K562 (cell line): Measurements from ENCODE around the gene GTF3C6. TPM values are rescaled to one million over a fixed set of nuclear protein-coding genes. Genes with fewer than 3 reads are reported as not detected.
A peak's percentile ranks its signal among the peaks of the same experiment; 100 is the strongest.

Source experiments
- ETS2 ChIP-seq: IDR thresholded peaks from 2 replicates; pipeline ENCODE4 v1.6.1; 2016; ENCODE audit warnings: borderline replicate concordance, missing genetic modification characterization, mild to moderate bottlenecking, moderate library complexity, missing compliant biosample characterization; ENCODE audit not compliant: poor library complexity, severe bottlenecking
- FOXJ2 ChIP-seq: fragments of 200-800 bp; sonication (Bioruptor generic); IDR thresholded peaks from 2 replicates; pipeline ENCODE4 v1.6.1; 2016; ENCODE audit warnings: missing genetic modification characterization, missing compliant biosample characterization
- MAZ ChIP-seq, 2 experiments: fragments of 450-650 bp in 1 of 2; sonication (generic) in 1 of 2; formaldehyde crosslinking; IDR thresholded peaks in 1 of 2; conservative IDR thresholded peaks in 1 of 2; 2 replicates each; pipeline versions ENCODE4 v1.4.0 to v1.5.0; 2020; ENCODE audit warnings: mild to moderate bottlenecking in 1 of 2, missing genetic modification reagents in 1 of 2
- MECOM ChIP-seq: fragments of 250-450 bp; sonication (Bioruptor Pico); IDR thresholded peaks from 2 replicates; pipeline ENCODE4 v1.8.0; 2022; ENCODE audit warnings: inconsistent platforms
- MEF2D ChIP-seq: conservative IDR thresholded peaks from 2 replicates; pipeline ENCODE4 v1.6.1; 2016; ENCODE audit warnings: low read depth, missing genetic modification characterization, missing compliant biosample characterization
- NCOA2 ChIP-seq, 2 experiments: fragments of 450-650 bp; IDR thresholded peaks; 2 replicates each; pipeline ENCODE4 v1.6.1; 2018; ENCODE audit warnings: mild to moderate bottlenecking in 2 of 2, moderate library complexity in 1 of 2; ENCODE audit not compliant: partially characterized antibody in 2 of 2
- NR1H2 ChIP-seq: sonication (generic); formaldehyde crosslinking; IDR thresholded peaks from 2 replicates; pipeline ENCODE4 v1.4.0; 2020; ENCODE audit warnings: mild to moderate bottlenecking, missing genetic modification reagents
- NR4A1 ChIP-seq, 2 experiments: fragments of 250-450 bp in 1 of 2; fragments of 450-650 bp in 1 of 2; sonication (Bioruptor Pico) in 1 of 2; IDR thresholded peaks; 2 replicates each; pipeline versions ENCODE4 v1.4.0 to v1.6.1; 2016 to 2020; ENCODE audit warnings: mild to moderate bottlenecking in 2 of 2, missing compliant biosample characterization in 1 of 2, missing genetic modification characterization in 1 of 2, moderate library complexity in 1 of 2
- POLR2B ChIP-seq: fragments of 450-650 bp; IDR thresholded peaks from 2 replicates; pipeline ENCODE4 v1.6.1; 2018; ENCODE audit warnings: low read depth; ENCODE audit not compliant: partially characterized antibody
- SP2 ChIP-seq: IDR thresholded peaks from 2 replicates; pipeline ENCODE4 v1.6.1; 2011; ENCODE audit warnings: mild to moderate bottlenecking, low read depth, low read length, moderate library complexity; ENCODE audit not compliant: poor library complexity, severe bottlenecking; ENCODE audit errors: extremely low read depth
- ZNF24 ChIP-seq: fragments of 450-650 bp; IDR thresholded peaks from 2 replicates; pipeline ENCODE4 v1.6.1; 2016
- polyA plus RNA-seq, 8 experiments: library from polyadenylated mRNA; depleted of rRNA in 4 of 8; stranded (reverse) in 5 of 8; unstranded in 3 of 8; fragments of >200 nt; fragmentation: Nextera tagmentation in 2 of 8; fragmentation: Illumina TruSeq in 1 of 8; extraction: Ambion mirVana in 2 of 8; extraction: Trizol in 1 of 8; gene quantifications; 2 replicates each; pipeline versions ENCODE4 v1.2.1 to v1.2.3, GENCODE V29; 2011 to 2014; ENCODE audit warnings: inconsistent platforms in 1 of 8, missing spikeins in 1 of 8
- total RNA-seq, 7 experiments: library from RNA; depleted of rRNA in 6 of 7; stranded (reverse); fragments of >200 nt in 6 of 7; fragmentation: Illumina TruSeq in 2 of 7; extraction: Trizol in 2 of 7; gene quantifications; 2 replicates each; pipeline versions ENCODE4 v1.2.1 to v1.2.3, GENCODE V29; 2011 to 2021; ENCODE audit warnings: low replicate concordance in 1 of 7
- TF ChIP-seq, protein P1 (sequence below): fragments of 250-450 bp; sonication (Bioruptor Pico); IDR thresholded peaks from 2 replicates; pipeline ENCODE4 v1.5.0; 2020; ENCODE audit warnings: mild to moderate bottlenecking
- TF ChIP-seq, protein P2 (sequence below), 2 experiments: IDR thresholded peaks; 2 replicates each; pipeline ENCODE4 v1.6.1; 2011; ENCODE audit warnings: borderline replicate concordance in 1 of 2, control low read depth in 1 of 2, low read depth in 1 of 2, low read length in 1 of 2, mild to moderate bottlenecking in 1 of 2, mixed read lengths in 1 of 2, moderate library complexity in 1 of 2; ENCODE audit not compliant: insufficient read depth in 1 of 2, insufficient read length in 1 of 2, poor library complexity in 1 of 2, severe bottlenecking in 1 of 2; ENCODE audit errors: extremely low read depth in 1 of 2
- TF ChIP-seq, protein P3 (sequence below): fragments of 250-450 bp; sonication (Bioruptor Pico); IDR thresholded peaks from 2 replicates; pipeline ENCODE4 v1.8.0; 2021; ENCODE audit warnings: borderline replicate concordance, mild to moderate bottlenecking, moderate library complexity; ENCODE audit not compliant: poor library complexity, severe bottlenecking
- TF ChIP-seq, protein P4 (sequence below): fragments of 250-450 bp; sonication (Bioruptor Pico); IDR thresholded peaks from 2 replicates; pipeline ENCODE4 v1.9.0; 2021; ENCODE audit warnings: mild to moderate bottlenecking, inconsistent platforms
- TF ChIP-seq, protein P5 (sequence below): fragments of 450-650 bp; IDR thresholded peaks from 2 replicates; pipeline ENCODE4 v1.6.1; 2016; ENCODE audit warnings: mild to moderate bottlenecking

Gene GTF3C6
- total and polyA plus RNA-seq, 9 of the 15 experiments (the other 6 are each of a cell fraction or from before 2014, with no cell fraction given): 37.6 to 140 (median 111) TPM

DNA sequence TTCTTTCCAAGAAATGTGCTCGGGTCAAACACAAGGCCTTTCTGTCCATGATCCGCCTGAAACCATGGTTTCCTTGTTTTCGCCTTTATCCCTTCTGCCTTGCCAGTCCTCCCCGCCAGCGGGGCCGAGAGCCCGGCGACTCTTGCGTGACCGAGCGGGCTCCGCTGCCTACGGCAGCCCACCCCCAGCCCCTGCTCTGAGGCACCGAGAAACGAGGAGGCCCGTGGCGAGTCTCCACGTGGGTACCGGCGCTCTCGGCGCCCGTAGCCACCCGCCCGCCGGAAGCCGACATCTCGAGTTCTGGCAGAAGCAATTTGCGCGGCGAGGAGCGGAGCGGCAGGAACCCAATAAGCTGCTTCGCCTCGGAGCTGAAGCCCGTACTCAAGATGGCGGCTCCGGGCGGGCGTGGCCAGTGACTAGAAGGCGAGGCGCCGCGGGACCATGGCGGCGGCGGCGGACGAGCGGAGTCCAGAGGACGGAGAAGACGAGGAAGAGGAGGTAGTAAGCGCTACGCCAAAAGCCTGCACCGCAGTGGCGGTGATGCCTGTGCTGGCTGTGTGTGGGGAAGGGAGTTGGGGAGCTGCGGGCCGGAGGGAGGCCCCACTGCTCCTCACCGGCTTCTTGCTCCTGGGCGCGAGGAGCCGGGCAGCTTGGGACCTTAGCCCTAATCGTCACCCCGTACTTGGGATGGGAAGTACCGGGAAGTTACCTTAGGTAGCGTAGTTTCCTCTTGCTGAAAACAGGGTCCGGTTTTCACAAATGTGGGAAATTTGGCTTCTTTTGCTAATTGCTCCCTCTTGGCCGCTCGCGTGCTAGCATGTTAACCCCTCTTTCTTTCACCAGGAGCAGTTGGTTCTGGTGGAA lies at the start of gene GTF3C6 (continued):
- TF ChIP-seq, protein P1, sequence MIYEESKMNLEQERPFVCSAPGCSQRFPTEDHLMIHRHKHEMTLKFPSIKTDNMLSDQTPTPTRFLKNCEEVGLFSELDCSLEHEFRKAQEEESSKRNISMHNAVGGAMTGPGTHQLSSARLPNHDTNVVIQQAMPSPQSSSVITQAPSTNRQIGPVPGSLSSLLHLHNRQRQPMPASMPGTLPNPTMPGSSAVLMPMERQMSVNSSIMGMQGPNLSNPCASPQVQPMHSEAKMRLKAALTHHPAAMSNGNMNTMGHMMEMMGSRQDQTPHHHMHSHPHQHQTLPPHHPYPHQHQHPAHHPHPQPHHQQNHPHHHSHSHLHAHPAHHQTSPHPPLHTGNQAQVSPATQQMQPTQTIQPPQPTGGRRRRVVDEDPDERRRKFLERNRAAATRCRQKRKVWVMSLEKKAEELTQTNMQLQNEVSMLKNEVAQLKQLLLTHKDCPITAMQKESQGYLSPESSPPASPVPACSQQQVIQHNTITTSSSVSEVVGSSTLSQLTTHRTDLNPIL (CRISPR knock-in tag): no peak
- TF ChIP-seq NCOA2 (IDR thresholded peaks at IDR 0.05; ENCODE audit: partially characterized antibody in 2 of 2): no peak
- peak; percentile 23 for TF ChIP-seq ETS2 (tag)
- peak; percentile 80 for TF ChIP-seq MAZ (CRISPR knock-in tag; conservative IDR thresholded peaks at IDR 0.05 in 1 of 2, IDR thresholded peaks at IDR 0.05 in 1 of 2)
- TF ChIP-seq ZNF24: peak; percentile 43; the same call in 1 of the 2 replicates
- no peak for TF ChIP-seq SP2
- no peak for TF ChIP-seq MEF2D
- peak; percentile 98 for TF ChIP-seq POLR2B
- TF ChIP-seq, protein P2, sequence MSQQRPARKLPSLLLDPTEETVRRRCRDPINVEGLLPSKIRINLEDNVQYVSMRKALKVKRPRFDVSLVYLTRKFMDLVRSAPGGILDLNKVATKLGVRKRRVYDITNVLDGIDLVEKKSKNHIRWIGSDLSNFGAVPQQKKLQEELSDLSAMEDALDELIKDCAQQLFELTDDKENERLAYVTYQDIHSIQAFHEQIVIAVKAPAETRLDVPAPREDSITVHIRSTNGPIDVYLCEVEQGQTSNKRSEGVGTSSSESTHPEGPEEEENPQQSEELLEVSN (IDR thresholded peaks at IDR 0.05; ENCODE audit: borderline replicate concordance in 1 of 2, extremely low read depth in 1 of 2, insufficient read depth in 1 of 2, insufficient read length in 1 of 2, low read depth in 1 of 2, low read length in 1 of 2, poor library complexity in 1 of 2, severe bottlenecking in 1 of 2): peak; percentile 77 to 86
- TF ChIP-seq, protein P3, sequence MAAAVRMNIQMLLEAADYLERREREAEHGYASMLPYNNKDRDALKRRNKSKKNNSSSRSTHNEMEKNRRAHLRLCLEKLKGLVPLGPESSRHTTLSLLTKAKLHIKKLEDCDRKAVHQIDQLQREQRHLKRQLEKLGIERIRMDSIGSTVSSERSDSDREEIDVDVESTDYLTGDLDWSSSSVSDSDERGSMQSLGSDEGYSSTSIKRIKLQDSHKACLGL: peak; percentile 58
- peak; percentile 63; the same call in 1 of the 2 replicates for TF ChIP-seq MECOM (CRISPR knock-in tag)
- no peak for TF ChIP-seq NR4A1 (CRISPR knock-in tag; IDR thresholded peaks at IDR 0.05)
- TF ChIP-seq NR4A1 (tag; IDR thresholded peaks at IDR 0.05): peak; percentile 64; the same call in 1 of the 2 replicates
- TF ChIP-seq NR1H2 (CRISPR knock-in tag): 0 out of 2 replicates have a peak, but pooled peaks have one; percentile 30
- TF ChIP-seq, protein P4, sequence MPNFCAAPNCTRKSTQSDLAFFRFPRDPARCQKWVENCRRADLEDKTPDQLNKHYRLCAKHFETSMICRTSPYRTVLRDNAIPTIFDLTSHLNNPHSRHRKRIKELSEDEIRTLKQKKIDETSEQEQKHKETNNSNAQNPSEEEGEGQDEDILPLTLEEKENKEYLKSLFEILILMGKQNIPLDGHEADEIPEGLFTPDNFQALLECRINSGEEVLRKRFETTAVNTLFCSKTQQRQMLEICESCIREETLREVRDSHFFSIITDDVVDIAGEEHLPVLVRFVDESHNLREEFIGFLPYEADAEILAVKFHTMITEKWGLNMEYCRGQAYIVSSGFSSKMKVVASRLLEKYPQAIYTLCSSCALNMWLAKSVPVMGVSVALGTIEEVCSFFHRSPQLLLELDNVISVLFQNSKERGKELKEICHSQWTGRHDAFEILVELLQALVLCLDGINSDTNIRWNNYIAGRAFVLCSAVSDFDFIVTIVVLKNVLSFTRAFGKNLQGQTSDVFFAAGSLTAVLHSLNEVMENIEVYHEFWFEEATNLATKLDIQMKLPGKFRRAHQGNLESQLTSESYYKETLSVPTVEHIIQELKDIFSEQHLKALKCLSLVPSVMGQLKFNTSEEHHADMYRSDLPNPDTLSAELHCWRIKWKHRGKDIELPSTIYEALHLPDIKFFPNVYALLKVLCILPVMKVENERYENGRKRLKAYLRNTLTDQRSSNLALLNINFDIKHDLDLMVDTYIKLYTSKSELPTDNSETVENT: peak; percentile 94
- no peak for TF ChIP-seq FOXJ2 (tag)
- TF ChIP-seq, protein P5, sequence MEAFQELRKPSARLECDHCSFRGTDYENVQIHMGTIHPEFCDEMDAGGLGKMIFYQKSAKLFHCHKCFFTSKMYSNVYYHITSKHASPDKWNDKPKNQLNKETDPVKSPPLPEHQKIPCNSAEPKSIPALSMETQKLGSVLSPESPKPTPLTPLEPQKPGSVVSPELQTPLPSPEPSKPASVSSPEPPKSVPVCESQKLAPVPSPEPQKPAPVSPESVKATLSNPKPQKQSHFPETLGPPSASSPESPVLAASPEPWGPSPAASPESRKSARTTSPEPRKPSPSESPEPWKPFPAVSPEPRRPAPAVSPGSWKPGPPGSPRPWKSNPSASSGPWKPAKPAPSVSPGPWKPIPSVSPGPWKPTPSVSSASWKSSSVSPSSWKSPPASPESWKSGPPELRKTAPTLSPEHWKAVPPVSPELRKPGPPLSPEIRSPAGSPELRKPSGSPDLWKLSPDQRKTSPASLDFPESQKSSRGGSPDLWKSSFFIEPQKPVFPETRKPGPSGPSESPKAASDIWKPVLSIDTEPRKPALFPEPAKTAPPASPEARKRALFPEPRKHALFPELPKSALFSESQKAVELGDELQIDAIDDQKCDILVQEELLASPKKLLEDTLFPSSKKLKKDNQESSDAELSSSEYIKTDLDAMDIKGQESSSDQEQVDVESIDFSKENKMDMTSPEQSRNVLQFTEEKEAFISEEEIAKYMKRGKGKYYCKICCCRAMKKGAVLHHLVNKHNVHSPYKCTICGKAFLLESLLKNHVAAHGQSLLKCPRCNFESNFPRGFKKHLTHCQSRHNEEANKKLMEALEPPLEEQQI: no peak
